NT2/D1 (cell line): ENCODE measurements around the gene SIDT1.

Experiments used
- YY1 ChIP-seq: IDR thresholded peaks from 2 replicates; pipeline ENCODE4 v1.6.1; 2011; ENCODE audit not compliant: insufficient read length, insufficient read depth
- ZNF274 ChIP-seq: IDR thresholded peaks from 2 replicates; pipeline ENCODE4 v1.6.1; 2011; ENCODE audit warnings: mild to moderate bottlenecking, low read depth, low read length

DNA sequence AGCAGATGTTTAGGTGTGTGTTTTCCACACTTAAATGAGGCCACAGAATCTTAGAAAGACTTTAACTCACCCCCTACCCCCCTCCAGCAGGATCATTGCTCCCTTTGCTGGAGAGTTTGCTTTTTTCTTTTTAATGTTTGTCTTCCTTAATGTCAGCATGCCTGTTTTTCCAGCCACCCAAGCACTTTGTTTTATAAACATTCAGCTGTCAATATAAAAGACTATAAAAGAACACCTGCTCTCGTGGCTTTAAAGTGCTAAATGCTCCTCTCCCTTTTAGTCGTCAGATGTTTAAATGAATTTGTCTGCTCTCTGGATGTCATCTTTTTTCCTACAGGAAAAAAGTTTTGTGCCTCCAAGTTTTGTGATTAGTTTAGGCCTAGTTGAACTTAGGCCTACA, 61.7 kb downstream of the SIDT1 start:
- no peak for TF ChIP-seq ZNF274
- TF ChIP-seq YY1 = no peak
